Omental fat pad (tissue), 4 donors: ENCODE measurements around the gene RAB11FIP4. TPM values are rescaled to one million over a fixed set of nuclear protein-coding genes. Genes with fewer than 3 reads are reported as not detected.
A peak's percentile ranks its signal among the peaks of the same experiment; 100 is the strongest.

ENCODE experiments used
- ATAC-seq: fragments of 150-250 bp; one replicate; pipeline ENCODE4 v1.9.1; 2016; ENCODE audit warnings: mild to moderate bottlenecking, moderate library complexity; ENCODE audit not compliant: low FRiP score
- DNase-seq: peaks from one replicate; pipeline ENCODE4 v3.0.0-alpha.2; 2019; ENCODE audit warnings: low spot score
- total RNA-seq, 4 donors: library from RNA; depleted of rRNA; stranded (reverse); fragments of >200 nt; gene quantifications; one replicate each; pipeline ENCODE4 v1.1.0, GENCODE V29; 2016
- TF ChIP-seq, protein P1 (sequence below), 3 donors: fragments of 450-650 bp; IDR thresholded peaks; one replicate each; pipeline ENCODE4 v1.5.1; 2016 to 2017; ENCODE audit warnings: antibody characterized with exemption in 3 of 3, mild to moderate bottlenecking in 3 of 3, moderate library complexity in 2 of 3

The RAB11FIP4 gene
- total RNA-seq, 4 donors from 2014 or later, result 2.8 to 12.0 (median 5.7) TPM

DNA sequence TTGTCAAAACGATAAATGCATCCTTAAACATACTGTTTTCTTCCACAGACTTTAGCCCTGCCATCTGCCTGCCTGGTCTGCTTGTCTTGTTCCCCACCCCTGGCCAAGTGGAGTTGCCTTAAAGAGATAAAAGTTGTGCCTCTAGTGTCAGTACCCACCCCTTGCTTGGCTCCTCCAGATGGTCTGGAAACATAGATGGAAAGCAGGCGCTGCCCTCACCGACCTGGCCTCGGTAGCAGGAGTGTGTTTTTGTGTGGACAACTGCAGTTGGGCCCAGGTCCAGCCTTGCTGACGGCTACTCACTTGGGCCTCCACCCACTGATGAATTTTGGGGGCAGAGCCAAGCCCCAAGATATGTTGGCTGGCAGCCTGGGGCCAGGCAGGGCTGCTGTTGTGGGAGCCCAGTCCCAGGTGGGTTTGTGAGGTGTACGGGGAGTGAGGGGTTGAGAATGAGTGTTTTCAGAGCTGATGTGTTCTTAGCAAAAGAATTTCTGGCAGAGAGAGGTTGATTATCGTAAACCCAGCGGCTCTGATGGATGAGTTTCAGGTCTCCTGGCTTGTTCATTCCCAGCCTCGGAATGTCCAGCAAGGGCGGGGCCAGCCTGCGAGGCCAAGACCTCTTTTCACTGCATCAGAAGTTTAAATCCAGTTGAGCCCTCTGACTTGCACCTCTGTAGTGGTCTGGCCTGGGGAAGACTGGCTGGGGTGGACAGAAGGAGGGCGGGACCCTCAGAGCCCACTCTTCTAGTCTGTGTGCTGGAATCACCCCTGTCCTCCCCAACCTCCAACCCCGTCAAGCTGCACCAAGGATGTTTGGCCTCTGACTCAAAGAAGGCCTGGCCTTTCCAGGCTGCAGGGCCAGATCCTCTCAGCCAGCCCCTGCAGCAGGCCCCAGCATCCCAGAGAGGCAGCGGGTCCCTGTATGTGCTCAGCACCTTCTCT lies 179.7 kb downstream of the RAB11FIP4 start:
- TF ChIP-seq, protein P1, sequence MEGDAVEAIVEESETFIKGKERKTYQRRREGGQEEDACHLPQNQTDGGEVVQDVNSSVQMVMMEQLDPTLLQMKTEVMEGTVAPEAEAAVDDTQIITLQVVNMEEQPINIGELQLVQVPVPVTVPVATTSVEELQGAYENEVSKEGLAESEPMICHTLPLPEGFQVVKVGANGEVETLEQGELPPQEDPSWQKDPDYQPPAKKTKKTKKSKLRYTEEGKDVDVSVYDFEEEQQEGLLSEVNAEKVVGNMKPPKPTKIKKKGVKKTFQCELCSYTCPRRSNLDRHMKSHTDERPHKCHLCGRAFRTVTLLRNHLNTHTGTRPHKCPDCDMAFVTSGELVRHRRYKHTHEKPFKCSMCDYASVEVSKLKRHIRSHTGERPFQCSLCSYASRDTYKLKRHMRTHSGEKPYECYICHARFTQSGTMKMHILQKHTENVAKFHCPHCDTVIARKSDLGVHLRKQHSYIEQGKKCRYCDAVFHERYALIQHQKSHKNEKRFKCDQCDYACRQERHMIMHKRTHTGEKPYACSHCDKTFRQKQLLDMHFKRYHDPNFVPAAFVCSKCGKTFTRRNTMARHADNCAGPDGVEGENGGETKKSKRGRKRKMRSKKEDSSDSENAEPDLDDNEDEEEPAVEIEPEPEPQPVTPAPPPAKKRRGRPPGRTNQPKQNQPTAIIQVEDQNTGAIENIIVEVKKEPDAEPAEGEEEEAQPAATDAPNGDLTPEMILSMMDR (IDR thresholded peaks at IDR 0.05), result no peak
- DNase-seq (peak; percentile 71), ATAC-seq (peak; percentile 84)

DNA sequence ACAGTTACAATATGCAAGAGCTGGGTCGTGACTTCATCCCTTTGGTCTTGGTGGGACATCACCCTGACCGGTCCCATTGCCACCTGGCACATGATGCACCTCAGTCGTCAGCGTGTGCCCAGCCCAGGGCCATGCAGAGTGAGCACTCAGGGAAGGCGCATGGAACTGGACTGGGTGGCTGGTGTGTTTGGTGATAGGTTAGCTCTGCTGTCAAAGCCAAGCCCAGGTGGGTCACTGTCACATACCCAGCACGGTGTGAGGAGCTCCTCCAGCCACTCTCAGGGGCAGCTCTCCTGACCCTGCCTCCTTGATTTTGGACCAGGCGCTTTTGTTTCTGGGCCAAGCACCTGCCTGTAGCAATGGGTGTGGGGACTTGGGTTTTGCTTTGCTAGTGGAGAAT lies 180.9 kb downstream of the RAB11FIP4 start:
- DNase-seq, result no peak
- TF ChIP-seq, protein P1 (IDR thresholded peaks at IDR 0.05), result no peak
- ATAC-seq, result no peak

DNA sequence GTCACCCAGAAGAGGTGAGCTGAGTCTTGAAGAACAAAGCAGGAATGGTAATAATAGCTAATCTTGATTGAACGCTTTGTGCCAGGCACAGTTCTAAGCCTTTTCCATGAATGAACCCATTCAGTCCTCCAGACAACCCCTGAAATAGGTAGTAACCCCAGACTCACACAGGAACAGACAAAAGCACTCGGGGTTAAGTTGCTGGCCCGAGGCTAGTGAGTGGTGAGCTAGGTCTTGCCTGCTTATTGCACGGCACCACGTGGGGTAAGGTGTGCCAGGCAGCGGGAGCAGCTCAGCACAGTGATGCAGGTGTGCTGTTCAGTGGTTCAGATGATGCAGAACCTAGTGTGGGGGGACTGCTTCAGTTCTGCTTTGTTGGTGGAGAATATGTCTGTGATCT lies 181.6 kb downstream of the RAB11FIP4 start:
- TF ChIP-seq, protein P1 (IDR thresholded peaks at IDR 0.05), result no peak
- ATAC-seq (no peak), DNase-seq (no peak)

DNA sequence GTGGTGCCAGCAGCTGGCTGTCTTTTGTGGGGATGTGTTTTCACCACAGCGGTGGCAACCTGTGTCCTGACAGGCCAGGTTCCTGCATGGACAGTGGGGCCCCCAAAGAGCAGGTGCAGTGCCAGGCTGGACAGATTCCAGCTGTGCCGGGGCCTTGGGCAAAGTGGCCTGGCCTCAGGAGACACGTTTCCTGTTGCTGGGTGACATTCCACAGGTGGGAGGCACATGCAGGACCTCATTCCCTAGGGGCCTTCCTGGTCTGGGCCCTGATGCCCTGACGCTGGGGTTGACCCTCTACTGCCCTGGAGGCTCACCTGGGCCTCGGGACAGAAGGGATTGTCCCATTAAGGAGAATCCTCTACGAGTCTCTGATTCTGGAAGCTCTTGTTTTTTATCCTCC lies 182.4 kb downstream of the RAB11FIP4 start:
- no peak for ATAC-seq
- DNase-seq, result no peak
- TF ChIP-seq, protein P1 (IDR thresholded peaks at IDR 0.05), result no peak

DNA sequence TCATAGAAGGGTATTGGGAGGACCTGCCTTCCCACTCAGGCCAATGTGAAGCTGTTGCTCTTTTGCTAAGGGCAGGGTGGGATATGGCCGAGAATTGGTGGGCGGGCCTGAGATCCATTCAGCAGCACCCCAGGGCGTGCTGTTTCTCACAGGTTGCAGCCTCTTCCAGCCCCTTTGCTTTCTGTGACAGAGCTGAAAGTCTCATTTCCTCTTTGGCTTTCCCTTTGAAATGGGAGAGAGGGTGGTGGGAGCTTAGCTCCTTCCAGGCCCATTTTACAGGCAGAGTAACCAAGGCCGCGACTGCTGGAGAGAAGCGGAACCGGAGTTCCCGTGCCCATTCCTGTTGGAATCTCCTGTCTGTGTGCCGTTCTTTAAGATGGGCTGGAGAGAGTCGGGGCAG lies 183.0 kb downstream of the RAB11FIP4 start:
- TF ChIP-seq, protein P1 (IDR thresholded peaks at IDR 0.05), result no peak
- no peak for ATAC-seq
- no peak for DNase-seq

DNA sequence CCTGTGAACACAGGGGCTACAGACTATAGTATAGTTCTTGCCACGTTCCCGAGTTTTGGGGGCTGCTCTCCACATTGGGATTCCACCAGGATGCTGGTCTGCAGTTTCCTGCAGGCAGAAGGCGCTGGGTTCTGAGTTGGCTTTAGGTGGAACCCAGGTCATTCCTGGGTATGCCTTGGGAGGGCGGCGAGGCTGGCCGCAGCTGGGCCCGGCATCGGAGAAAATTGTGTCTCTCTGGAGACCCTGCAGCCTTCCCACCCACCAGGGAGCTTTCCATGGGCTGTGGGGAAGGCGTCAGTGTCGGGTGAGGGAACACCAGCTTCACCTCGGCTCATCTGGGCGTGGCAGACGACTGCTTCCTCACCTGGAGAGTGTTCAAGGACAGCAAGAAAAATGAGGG lies 183.6 kb downstream of the RAB11FIP4 start:
- TF ChIP-seq, protein P1 (IDR thresholded peaks at IDR 0.05), result no peak
- ATAC-seq, result no peak
- DNase-seq, result no peak

DNA sequence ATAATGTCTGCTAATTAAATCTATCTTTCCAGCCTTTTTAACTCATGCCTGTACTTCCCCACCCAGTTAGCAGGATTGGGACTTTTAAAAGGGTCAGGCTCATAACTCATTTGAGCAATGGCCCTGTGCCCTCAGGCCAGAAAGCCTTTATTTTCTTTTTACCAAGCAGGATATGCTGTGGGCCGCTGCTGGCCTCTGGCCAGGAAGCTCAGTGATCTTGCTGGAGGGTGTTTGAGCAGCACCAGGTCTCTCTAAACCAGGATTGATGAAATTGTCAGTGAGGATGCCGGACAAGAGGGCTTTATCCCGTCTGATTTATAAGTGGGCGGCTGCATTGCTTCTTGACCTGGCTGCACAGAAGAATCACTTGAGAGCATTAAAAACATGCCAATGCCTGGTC lies 187.8 kb downstream of the RAB11FIP4 start:
- DNase-seq (no peak), ATAC-seq (no peak)
- TF ChIP-seq, protein P1 (IDR thresholded peaks at IDR 0.05), result no peak
